Activated CD8-positive, alpha-beta memory T cell treated with anti-CD3 and anti-CD28 coated beads, Interleukin-2, amount 50 U/mL, for 4 hours (primary cell): ENCODE measurements around the gene PRR23E.

Source experiments
- DNase-seq: peaks from one replicate; pipeline ENCODE4 v3.0.0-alpha.2; 2020

PRR23E gene

GRCh38 chr3:127210654-127210943 is 17.7 kb downstream of the PRR23E start:
- no peak for DNase-seq

DNA sequence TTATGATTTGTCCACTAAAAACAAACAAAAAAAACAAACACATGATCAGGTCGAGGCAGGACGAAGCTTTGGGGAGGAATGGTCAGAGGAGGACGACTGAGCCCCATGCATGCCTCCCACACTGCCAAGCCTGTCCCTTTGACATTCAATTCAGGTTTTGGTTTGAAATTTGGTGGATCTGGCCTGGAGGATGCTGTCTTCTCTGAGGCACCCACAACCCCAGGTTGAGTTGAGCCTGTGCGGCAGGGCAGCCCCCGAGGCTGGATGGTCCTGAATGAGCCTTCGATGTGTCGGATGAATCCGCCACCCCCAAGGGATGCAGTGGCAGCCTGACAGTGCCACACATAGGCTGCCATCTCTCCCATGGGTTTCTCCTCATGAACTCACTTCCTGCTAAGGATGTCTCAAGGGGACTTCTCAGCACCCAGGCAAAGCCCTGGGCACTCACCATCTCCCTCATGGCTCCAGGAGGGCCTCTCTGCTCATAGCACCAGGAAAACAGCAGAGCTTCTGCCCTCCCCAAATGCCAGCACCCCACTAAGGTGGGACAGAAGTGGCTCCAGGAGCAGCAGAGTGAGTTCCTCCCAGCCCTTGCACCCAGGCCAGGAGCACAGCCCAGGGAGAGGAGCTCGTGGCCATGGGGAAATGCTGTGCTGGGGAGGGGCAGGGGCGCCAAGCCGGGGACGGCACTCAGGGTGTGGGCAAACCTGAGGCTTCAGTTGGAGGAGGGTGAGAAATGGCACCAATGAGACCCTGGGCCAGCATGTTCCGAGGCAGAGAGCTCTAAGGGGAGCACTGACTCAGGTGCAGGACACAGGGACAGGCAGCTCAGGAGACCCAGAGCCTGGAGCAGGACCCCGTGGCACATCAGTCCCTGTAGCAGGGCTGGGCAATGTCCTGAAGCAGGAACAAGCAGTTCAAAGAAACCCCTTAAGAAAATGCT is 18.5 kb downstream of the PRR23E start:
- DNase-seq = no peak

DNA sequence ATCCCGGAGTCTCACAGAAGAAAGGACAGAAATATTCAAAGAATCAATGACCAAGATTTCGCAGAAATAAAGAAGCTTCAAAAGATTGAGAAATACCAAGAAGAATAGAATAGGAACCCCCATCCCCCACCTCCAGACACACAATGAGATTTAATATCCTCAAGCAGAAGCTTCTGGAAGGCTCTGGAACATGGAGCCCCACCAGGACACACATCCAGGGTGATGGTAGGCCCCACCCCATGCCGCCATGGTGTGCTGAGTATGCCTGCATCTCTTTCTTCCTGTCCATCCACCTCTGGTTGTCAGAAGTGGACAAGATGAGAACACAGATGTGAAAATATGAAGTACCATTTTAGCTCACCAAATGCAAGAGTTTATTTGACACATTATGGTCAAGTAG is 19.3 kb downstream of the PRR23E start:
- no peak for DNase-seq

- DNase-seq = no peak
Measured at GRCh38 chr3:127212711-127213110, 19.8 kb downstream of the PRR23E start.

DNA sequence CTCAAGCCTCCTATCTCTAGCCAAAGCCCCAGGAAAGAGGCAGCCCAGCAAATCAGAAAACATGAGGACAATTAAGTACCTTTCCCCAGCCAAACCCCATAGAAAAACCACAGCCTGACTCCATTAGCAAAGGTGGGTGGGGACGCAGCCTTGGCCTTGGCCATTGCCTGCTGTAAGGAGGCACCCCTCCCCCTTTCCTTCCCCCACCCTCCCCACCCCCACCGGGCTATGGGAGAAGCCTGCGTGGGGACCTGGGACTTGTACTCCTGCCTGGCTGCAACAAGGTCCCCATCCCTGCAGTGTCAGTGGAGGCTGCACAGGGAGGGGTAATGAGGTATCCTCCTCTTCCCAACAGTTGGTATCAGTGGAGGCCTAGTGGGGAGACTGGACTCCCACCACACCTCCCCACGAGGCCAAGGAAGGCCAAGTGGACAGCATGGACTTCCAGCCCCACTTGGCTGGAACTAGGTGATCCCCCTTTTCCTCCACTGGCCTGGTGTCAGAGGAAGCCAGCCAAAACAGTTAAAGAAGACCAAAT is 20.5 kb downstream of the PRR23E start:
- DNase-seq = no peak

GRCh38 chr3:127214975-127215374 is 22.0 kb downstream of the PRR23E start:
- DNase-seq = no peak

- no peak for DNase-seq
Measured at GRCh38 chr3:127215714-127216414, 22.9 kb downstream of the PRR23E start.

GRCh38 chr3:127216415-127217261 is 23.7 kb downstream of the PRR23E start:
- no peak for DNase-seq

- DNase-seq = no peak
Measured at GRCh38 chr3:127217596-127218453, 24.9 kb downstream of the PRR23E start.

GRCh38 chr3:127218454-127218922 is 25.6 kb downstream of the PRR23E start:
- DNase-seq = no peak

DNA sequence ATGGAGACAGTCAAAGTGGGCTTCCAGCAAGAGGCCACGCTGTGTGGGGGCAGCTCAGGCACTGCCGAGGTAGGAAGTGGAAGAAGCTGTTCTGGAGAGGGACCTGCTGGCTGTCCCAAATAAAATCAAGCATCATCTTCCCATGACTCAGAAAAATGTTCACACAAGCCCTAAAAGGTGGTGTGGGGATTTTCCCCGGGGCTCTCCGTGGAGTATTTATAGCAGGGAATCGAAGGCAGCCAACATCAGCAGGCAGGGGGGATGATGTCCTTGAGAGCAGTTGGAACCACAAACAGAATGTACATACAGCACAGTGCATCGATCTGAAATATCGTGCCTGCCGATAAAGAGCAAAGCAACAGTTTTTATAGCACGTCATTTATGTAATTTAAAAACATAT is 27.6 kb downstream of the PRR23E start:
- no peak for DNase-seq

DNA sequence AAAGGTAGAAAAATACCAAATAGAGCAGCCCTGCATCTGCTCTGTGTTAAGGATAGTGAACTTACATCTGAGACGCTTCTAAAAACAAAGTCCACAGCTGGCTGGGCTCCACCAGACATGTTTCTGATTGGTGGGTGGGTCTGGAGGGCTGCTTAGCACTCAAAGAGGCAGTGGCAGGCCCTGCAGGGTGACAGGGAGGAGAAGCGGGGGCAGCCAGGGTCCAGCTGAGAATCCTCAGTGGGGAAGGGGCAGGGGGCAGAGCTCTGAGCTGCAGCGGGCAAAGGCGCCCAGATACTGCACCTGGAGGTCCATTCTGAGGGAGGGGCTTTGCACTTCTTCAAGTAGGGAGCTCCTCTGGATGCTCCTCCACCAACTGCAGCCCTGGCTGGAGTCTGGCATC is 28.1 kb downstream of the PRR23E start:
- no peak for DNase-seq

- DNase-seq = no peak
Measured at GRCh38 chr3:127221446-127222035, 28.6 kb downstream of the PRR23E start.

GRCh38 chr3:127222163-127222562 is 29.2 kb downstream of the PRR23E start:
- no peak for DNase-seq

- no peak for DNase-seq
Measured at GRCh38 chr3:127222664-127223063, 29.7 kb downstream of the PRR23E start.

DNA sequence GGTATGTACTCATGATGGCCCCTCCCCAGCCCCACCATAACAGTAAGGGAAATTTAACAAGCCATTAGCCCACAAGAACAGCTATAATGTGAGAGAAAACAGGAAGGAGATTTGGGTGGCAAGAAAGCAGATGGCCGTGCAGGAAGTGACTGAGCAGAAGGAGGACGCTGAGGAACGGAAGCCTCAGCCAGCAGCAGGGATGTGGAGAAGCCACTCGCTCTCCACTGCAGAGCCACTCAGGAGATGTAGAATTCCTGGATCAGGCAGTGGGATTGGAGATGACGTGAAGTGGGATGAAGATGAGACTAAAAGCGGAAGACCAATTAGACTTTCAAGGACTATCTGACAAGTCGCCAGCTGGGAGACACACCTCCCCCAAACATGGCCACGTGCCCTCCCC is 31.2 kb downstream of the PRR23E start:
- DNase-seq = no peak

- DNase-seq = no peak
Measured at GRCh38 chr3:127226457-127226856, 33.5 kb downstream of the PRR23E start.

- DNase-seq = no peak
Measured at GRCh38 chr3:127226946-127227842, 34.3 kb downstream of the PRR23E start.

GRCh38 chr3:127228866-127229265 is 35.9 kb downstream of the PRR23E start:
- DNase-seq = no peak

DNA sequence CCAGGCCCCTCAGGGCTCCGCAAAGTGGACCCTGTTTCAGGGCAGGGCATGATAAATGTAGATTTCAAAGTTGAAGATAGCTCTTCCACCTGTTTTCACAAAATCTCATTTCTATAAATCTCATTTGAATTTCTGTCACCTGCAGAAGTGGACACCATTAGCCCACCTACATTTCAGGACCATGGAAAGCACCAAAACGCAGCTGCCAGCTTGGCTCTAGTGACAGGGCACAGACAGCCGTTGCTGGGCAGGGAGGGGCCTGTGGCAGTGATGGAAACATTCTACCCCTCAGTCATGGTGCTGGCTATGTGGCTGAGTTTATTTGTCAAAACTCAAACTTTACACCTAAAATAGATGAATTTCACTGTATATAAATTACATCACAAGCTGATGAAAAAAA is 40.4 kb downstream of the PRR23E start:
- DNase-seq = no peak

- DNase-seq = no peak
Measured at GRCh38 chr3:127234778-127235177, 41.8 kb downstream of the PRR23E start.
